WERI-Rb-1 (cell line): ENCODE data around the gene PTBP1.

Experiments used
- DNase-seq: peaks from one replicate; pipeline ENCODE4 v3.0.0-alpha.2; 2020
- H3K27ac ChIP-seq: fragments of 250-450 bp; sonication (Bioruptor Pico); 2 replicates; pipeline ENCODE4 v1.5.1; 2020; ENCODE audit warnings: mild to moderate bottlenecking, moderate library complexity
- H3K27me3 ChIP-seq: fragments of 250-450 bp; sonication (Bioruptor Pico); 2 replicates; pipeline ENCODE4 v1.5.1; 2021; ENCODE audit warnings: mild to moderate bottlenecking, low read depth, moderate library complexity; ENCODE audit not compliant: insufficient read depth, severe bottlenecking
- H3K36me3 ChIP-seq: fragments of 250-450 bp; sonication (Bioruptor Pico); 2 replicates; pipeline ENCODE4 v1.5.1; 2020; ENCODE audit warnings: mild to moderate bottlenecking, moderate library complexity
- H3K4me3 ChIP-seq: 2 replicates; pipeline ENCODE4 v1.5.1; 2011; ENCODE audit warnings: low read depth, mild to moderate bottlenecking, control low read depth, low read length
- H3K9me3 ChIP-seq: fragments of 250-450 bp; sonication (Bioruptor Pico); 2 replicates; pipeline ENCODE4 v1.5.1; 2021; ENCODE audit warnings: mild to moderate bottlenecking, moderate library complexity; ENCODE audit not compliant: severe bottlenecking
- CTCF ChIP-seq: IDR thresholded peaks from 2 replicates; pipeline ENCODE4 v1.5.1; 2011; ENCODE audit warnings: low read depth, mild to moderate bottlenecking, control low read depth, inconsistent platforms, low read length

Gene PTBP1

GRCh38 chr19:800360-801029 is 3.2 kb downstream of the PTBP1 start:
- Histone ChIP-seq H3K27ac (no peak overlapping the region), H3K36me3 (peaks cover 75% of the 10 kb centered on the region), H3K4me3 (no peak overlapping the region), H3K27me3 (no peaks in the 10 kb centered on the region), H3K9me3 (no peaks in the 10 kb centered on the region)
- TF ChIP-seq CTCF: no peak
- DNase-seq: no peak

- DNase-seq: no peak
- no peak overlapping the region for H3K27ac ChIP-seq
- no peak overlapping the region for H3K4me3 ChIP-seq
- H3K27me3 ChIP-seq: no peaks in the 10 kb centered on the region
- H3K36me3 ChIP-seq: peaks cover 82% of the 10 kb centered on the region
- H3K9me3 ChIP-seq: no peaks in the 10 kb centered on the region
- no peak for TF ChIP-seq CTCF
Observed at GRCh38 chr19:801030-801860, 4.0 kb downstream of the PTBP1 start.

GRCh38 chr19:801861-802497 is 4.7 kb downstream of the PTBP1 start:
- no peak for DNase-seq
- no peak for TF ChIP-seq CTCF
- no peak overlapping the region for H3K27ac ChIP-seq
- peaks cover 90% of the 10 kb centered on the region for H3K36me3 ChIP-seq
- no peaks in the 10 kb centered on the region for H3K9me3 ChIP-seq
- no peak overlapping the region for H3K4me3 ChIP-seq
- H3K27me3 ChIP-seq: no peaks in the 10 kb centered on the region

GRCh38 chr19:802498-803098 is 5.3 kb downstream of the PTBP1 start:
- H3K36me3 ChIP-seq: peaks cover 96% of the 10 kb centered on the region
- no peak overlapping the region for H3K27ac ChIP-seq
- no peak for DNase-seq
- H3K9me3 ChIP-seq: no peaks in the 10 kb centered on the region
- H3K4me3 ChIP-seq: no peak overlapping the region
- H3K27me3 ChIP-seq: no peaks in the 10 kb centered on the region
- no peak for TF ChIP-seq CTCF

- no peak for TF ChIP-seq CTCF
- no peak for DNase-seq
- Histone ChIP-seq H3K9me3 (no peaks in the 10 kb centered on the region), H3K27me3 (no peaks in the 10 kb centered on the region), H3K27ac (no peak overlapping the region), H3K4me3 (no peak overlapping the region), H3K36me3 (peaks cover 99% of the 10 kb centered on the region)
Observed at GRCh38 chr19:803099-803561, 5.9 kb downstream of the PTBP1 start.
